Measurements from ENCODE around the gene ZNF724.

The ZNF724 gene

GRCh38 chr19:23281663-23282276 is 31.6 kb upstream of the ZNF724 start:
- no peak for TF ChIP-seq CTCF (conservative IDR thresholded peaks at IDR 0.05)
- no peak overlapping the region for H3K27ac ChIP-seq

- H3K27ac ChIP-seq, result peak overlapping the region; percentile 81
Measured at GRCh38 chr19:23278118-23278517, 27.9 kb upstream of the ZNF724 start.

GRCh38 chr19:23273590-23274412 is 23.6 kb upstream of the ZNF724 start:
- peak overlapping the region; percentile 86 for H3K27ac ChIP-seq
- TF ChIP-seq CTCF (conservative IDR thresholded peaks at IDR 0.05), result no peak

- H3K27ac ChIP-seq, result peak overlapping the region; percentile 86
Measured at GRCh38 chr19:23273022-23273589, 22.9 kb upstream of the ZNF724 start.

GRCh38 chr19:23263870-23264590 is 13.8 kb upstream of the ZNF724 start:
- TF ChIP-seq CTCF (conservative IDR thresholded peaks at IDR 0.05), result no peak

More at GRCh38 chr19:23273022-23273589, 22.9 kb upstream of the ZNF724 start:
- TF ChIP-seq CTCF (conservative IDR thresholded peaks at IDR 0.05), result no peak

GRCh38 chr19:23263396-23263795 is 13.2 kb upstream of the ZNF724 start:
- TF ChIP-seq CTCF (conservative IDR thresholded peaks at IDR 0.05), result no peak
- no peak overlapping the region for H3K27ac ChIP-seq

More at GRCh38 chr19:23263870-23264590, 13.8 kb upstream of the ZNF724 start:
- H3K27ac ChIP-seq, result no peak overlapping the region

- no peak for TF ChIP-seq CTCF (conservative IDR thresholded peaks at IDR 0.05)
Measured at GRCh38 chr19:23262920-23263319, 12.7 kb upstream of the ZNF724 start.

More at GRCh38 chr19:23262920-23263319, 12.7 kb upstream of the ZNF724 start:
- no peak overlapping the region for H3K27ac ChIP-seq
